Suprapubic skin (tissue), 4 donors: ENCODE data around the gene ADGRE1. TPM values are rescaled to one million over a fixed set of nuclear protein-coding genes. Genes with fewer than 3 reads are reported as not detected.

Experiments
- DNase-seq, 2 donors: peaks; one replicate each; pipeline ENCODE4 v3.0.0-alpha.2; 2019; ENCODE audit warnings: low spot score in 2 of 2
- H3K27ac ChIP-seq: fragments of 200-600 bp; sonication (generic); one replicate; pipeline ENCODE4 v1.5.1; 2019
- H3K27me3 ChIP-seq: fragments of 200-600 bp; sonication (generic); one replicate; pipeline ENCODE4 v1.5.1; 2019
- H3K36me3 ChIP-seq: fragments of 200-600 bp; sonication (generic); one replicate; pipeline ENCODE4 v1.5.1; 2019
- H3K4me1 ChIP-seq: fragments of 200-600 bp; sonication (generic); one replicate; pipeline ENCODE4 v1.5.1; 2019
- H3K4me3 ChIP-seq: fragments of 200-600 bp; sonication (generic); one replicate; pipeline ENCODE4 v1.5.1; 2019; ENCODE audit warnings: mild to moderate bottlenecking
- H3K9me3 ChIP-seq: fragments of 200-600 bp; sonication (generic); one replicate; pipeline ENCODE4 v1.5.1; 2019
- CTCF ChIP-seq, 2 donors: fragments of 200-600 bp in 1 of 2; fragments of 450-650 bp in 1 of 2; sonication (generic) in 1 of 2; IDR thresholded peaks; one replicate each; pipeline ENCODE4 v1.5.1; 2016 to 2019; ENCODE audit warnings: antibody characterized with exemption in 2 of 2, mild to moderate bottlenecking in 1 of 2, moderate library complexity in 1 of 2
- EP300 ChIP-seq: sonication (generic); formaldehyde crosslinking; IDR thresholded peaks from one replicate; pipeline ENCODE4 v1.6.1; 2017; ENCODE audit warnings: antibody characterized with exemption
- POLR2A ChIP-seq, 2 donors: fragments of 450-650 bp; IDR thresholded peaks; one replicate each; pipeline ENCODE4 v1.6.1; 2017; ENCODE audit warnings: antibody characterized with exemption in 2 of 2, mild to moderate bottlenecking in 2 of 2, moderate library complexity in 2 of 2
- POLR2AphosphoS5 ChIP-seq, 3 donors: sonication (generic); formaldehyde crosslinking; IDR thresholded peaks; one replicate each; pipeline ENCODE4 v1.6.1; 2017; ENCODE audit warnings: antibody characterized with exemption in 3 of 3
- WGBS: methylation state at CpG from one replicate; pipeline ENCODE4 v1.1.5; 2018; 5-methylcytosine and 5-hydroxymethylcytosine counted together
- total RNA-seq, 4 donors: library from RNA; depleted of rRNA; stranded (reverse); fragments of >200 nt; gene quantifications; one replicate each; pipeline ENCODE4 v1.1.0, GENCODE V29; 2016

Gene ADGRE1
- total RNA-seq, 4 donors from 2014 or later, result not detected

- H3K4me1 ChIP-seq, result no peaks in the 10 kb centered on the region
- TF ChIP-seq POLR2AphosphoS5 (IDR thresholded peaks at IDR 0.05) (no peak), EP300 (no peak), POLR2A (IDR thresholded peaks at IDR 0.05) (no peak), CTCF (IDR thresholded peaks at IDR 0.05) (no peak)
- H3K9me3 ChIP-seq, result no peaks in the 10 kb centered on the region
- no peak overlapping the region for H3K4me3 ChIP-seq
- no peak for DNase-seq
- no peaks in the 10 kb centered on the region for H3K36me3 ChIP-seq
- no peak overlapping the region for H3K27ac ChIP-seq
- no peaks in the 10 kb centered on the region for H3K27me3 ChIP-seq
- WGBS, result 26% methylated on average over 14 of the region's 14 CpGs
Observed at GRCh38 chr19:6856749-6857372, 30.5 kb upstream of the ADGRE1 start.

- H3K36me3 ChIP-seq, result no peaks in the 10 kb centered on the region
- peaks cover 6% of the 10 kb centered on the region for H3K4me1 ChIP-seq
- no peak for DNase-seq
- H3K27me3 ChIP-seq, result no peaks in the 10 kb centered on the region
- H3K9me3 ChIP-seq, result no peaks in the 10 kb centered on the region
- no peak overlapping the region for H3K4me3 ChIP-seq
- 73% methylated on average over 10 of the region's 10 CpGs for WGBS
- TF ChIP-seq EP300, result no peak
- TF ChIP-seq POLR2A (IDR thresholded peaks at IDR 0.05), result no peak
- TF ChIP-seq POLR2AphosphoS5 (IDR thresholded peaks at IDR 0.05), result no peak
- no peak for TF ChIP-seq CTCF (IDR thresholded peaks at IDR 0.05)
- no peak overlapping the region for H3K27ac ChIP-seq
Observed at GRCh38 chr19:6861683-6862286, 25.6 kb upstream of the ADGRE1 start.

GRCh38 chr19:6862673-6863078 lies 24.7 kb upstream of the ADGRE1 start:
- whole genome bisulfite sequencing, result 10% methylated on average over 16 of the region's 16 CpGs
- peak; percentile 88 for DNase-seq
- TF ChIP-seq POLR2AphosphoS5 (IDR thresholded peaks at IDR 0.05) (no peak), CTCF (IDR thresholded peaks at IDR 0.05) (peak; percentile 65 to 80), EP300 (no peak), POLR2A (IDR thresholded peaks at IDR 0.05) (no peak)
- H3K27ac ChIP-seq, result no peak overlapping the region
- H3K36me3 ChIP-seq, result no peaks in the 10 kb centered on the region
- H3K4me3 ChIP-seq, result peak overlapping the region; percentile 26
- H3K4me1 ChIP-seq, result peaks cover 6% of the 10 kb centered on the region
- H3K9me3 ChIP-seq, result no peaks in the 10 kb centered on the region
- H3K27me3 ChIP-seq, result no peaks in the 10 kb centered on the region

GRCh38 chr19:6864325-6864940 lies 22.9 kb upstream of the ADGRE1 start:
- Histone ChIP-seq H3K27ac (no peak overlapping the region), H3K36me3 (no peaks in the 10 kb centered on the region), H3K9me3 (no peaks in the 10 kb centered on the region), H3K4me3 (no peak overlapping the region), H3K27me3 (no peaks in the 10 kb centered on the region), H3K4me1 (peaks cover 6% of the 10 kb centered on the region)
- TF ChIP-seq CTCF (IDR thresholded peaks at IDR 0.05) (no peak), POLR2AphosphoS5 (IDR thresholded peaks at IDR 0.05) (no peak), POLR2A (IDR thresholded peaks at IDR 0.05) (no peak), EP300 (no peak)
- no peak for DNase-seq
- WGBS, result 70% methylated on average over 8 of the region's 9 CpGs

GRCh38 chr19:6865849-6866248 lies 21.5 kb upstream of the ADGRE1 start:
- 78% methylated on average over 10 of the region's 10 CpGs for WGBS
- Histone ChIP-seq H3K36me3 (no peaks in the 10 kb centered on the region), H3K4me3 (no peak overlapping the region), H3K27me3 (no peaks in the 10 kb centered on the region), H3K9me3 (no peaks in the 10 kb centered on the region), H3K27ac (no peak overlapping the region), H3K4me1 (peaks cover 6% of the 10 kb centered on the region)
- no peak for DNase-seq
- no peak for TF ChIP-seq POLR2AphosphoS5 (IDR thresholded peaks at IDR 0.05)
- TF ChIP-seq POLR2A (IDR thresholded peaks at IDR 0.05), result no peak
- no peak for TF ChIP-seq CTCF (IDR thresholded peaks at IDR 0.05)
- no peak for TF ChIP-seq EP300
